ENCODE data around the gene ANGPTL4.
A peak's percentile ranks its signal among the peaks of the same experiment; 100 is the strongest.

Gene ANGPTL4

DNA sequence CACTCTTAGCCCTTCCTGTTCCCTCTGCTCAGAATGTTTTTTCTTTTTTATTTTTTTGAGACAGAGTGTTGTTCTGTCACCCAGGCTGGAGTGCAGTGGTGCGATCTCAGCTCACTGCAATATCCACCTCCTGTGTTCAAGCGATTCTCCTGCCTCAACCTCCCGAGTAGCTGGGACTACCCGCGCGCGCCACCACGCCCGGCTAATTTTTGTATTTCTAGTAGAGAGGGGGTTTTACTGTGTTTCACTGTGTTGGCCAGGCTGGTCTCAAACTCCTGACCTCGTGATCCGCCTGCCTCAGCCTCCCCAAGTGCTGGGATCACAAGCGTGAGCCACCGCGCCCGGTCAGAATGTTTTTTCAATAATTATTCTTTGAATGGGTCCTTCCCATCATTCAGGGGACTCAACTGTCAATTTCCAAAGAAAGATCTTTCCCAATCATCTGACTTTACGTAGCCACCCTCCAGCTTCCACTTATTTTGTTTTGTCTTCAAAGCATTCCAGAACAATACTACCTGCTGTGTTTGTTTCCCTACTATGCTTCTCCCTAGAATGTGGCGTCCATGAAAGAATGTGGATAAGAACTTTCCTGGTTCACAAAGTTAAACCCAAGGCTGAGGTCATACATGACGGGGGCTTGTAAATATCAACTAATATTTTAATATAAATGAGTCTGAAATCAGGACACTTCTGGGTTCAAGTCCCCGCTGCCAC is 44.0 kb upstream of the ANGPTL4 start:
- H2AFZ ChIP-seq (ENCODE audit: low read length): no peak overlapping the region
- H3K4me1 ChIP-seq (ENCODE audit: insufficient read depth, low read length, severe bottlenecking): peaks cover 42% of the 10 kb centered on the region
- H3K27ac ChIP-seq (ENCODE audit: low read depth, low read length, poor library complexity, severe bottlenecking): peak overlapping the region; percentile 59
- TF ChIP-seq, protein P1, sequence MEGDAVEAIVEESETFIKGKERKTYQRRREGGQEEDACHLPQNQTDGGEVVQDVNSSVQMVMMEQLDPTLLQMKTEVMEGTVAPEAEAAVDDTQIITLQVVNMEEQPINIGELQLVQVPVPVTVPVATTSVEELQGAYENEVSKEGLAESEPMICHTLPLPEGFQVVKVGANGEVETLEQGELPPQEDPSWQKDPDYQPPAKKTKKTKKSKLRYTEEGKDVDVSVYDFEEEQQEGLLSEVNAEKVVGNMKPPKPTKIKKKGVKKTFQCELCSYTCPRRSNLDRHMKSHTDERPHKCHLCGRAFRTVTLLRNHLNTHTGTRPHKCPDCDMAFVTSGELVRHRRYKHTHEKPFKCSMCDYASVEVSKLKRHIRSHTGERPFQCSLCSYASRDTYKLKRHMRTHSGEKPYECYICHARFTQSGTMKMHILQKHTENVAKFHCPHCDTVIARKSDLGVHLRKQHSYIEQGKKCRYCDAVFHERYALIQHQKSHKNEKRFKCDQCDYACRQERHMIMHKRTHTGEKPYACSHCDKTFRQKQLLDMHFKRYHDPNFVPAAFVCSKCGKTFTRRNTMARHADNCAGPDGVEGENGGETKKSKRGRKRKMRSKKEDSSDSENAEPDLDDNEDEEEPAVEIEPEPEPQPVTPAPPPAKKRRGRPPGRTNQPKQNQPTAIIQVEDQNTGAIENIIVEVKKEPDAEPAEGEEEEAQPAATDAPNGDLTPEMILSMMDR (IDR thresholded peaks at IDR 0.05; ENCODE audit: low read length): no peak
- no peak for TF ChIP-seq EZH2 (IDR thresholded peaks at IDR 0.05; ENCODE audit: borderline replicate concordance, low read length)
- no peaks in the 10 kb centered on the region for H3K27me3 ChIP-seq (ENCODE audit: insufficient read depth, low read length)
- peaks cover 18% of the 10 kb centered on the region; the same call in 1 of the 2 replicates for H3K79me2 ChIP-seq (ENCODE audit: insufficient read depth, low read length)
- H3K9ac ChIP-seq (ENCODE audit: low read length): peak overlapping the region; percentile 96
- no peaks in the 10 kb centered on the region for H4K20me1 ChIP-seq (ENCODE audit: insufficient read depth, low read length)
- H3K4me2 ChIP-seq (ENCODE audit: low read length): peak overlapping the region; percentile 85
- no peaks in the 10 kb centered on the region for H3F3A ChIP-seq (ENCODE audit: insufficient read depth, low read length)
- peaks cover 48% of the 10 kb centered on the region for H3K36me3 ChIP-seq (ENCODE audit: insufficient read depth, low read length)
- H3K9me3 ChIP-seq (ENCODE audit: low read length): no peaks in the 10 kb centered on the region
- H3K4me3 ChIP-seq (ENCODE audit: low read depth, low read length, poor library complexity, severe bottlenecking): peak overlapping the region; percentile 94
- H3K9me2 ChIP-seq (ENCODE audit: low read depth, low read length): no peaks in the 10 kb centered on the region

DNA sequence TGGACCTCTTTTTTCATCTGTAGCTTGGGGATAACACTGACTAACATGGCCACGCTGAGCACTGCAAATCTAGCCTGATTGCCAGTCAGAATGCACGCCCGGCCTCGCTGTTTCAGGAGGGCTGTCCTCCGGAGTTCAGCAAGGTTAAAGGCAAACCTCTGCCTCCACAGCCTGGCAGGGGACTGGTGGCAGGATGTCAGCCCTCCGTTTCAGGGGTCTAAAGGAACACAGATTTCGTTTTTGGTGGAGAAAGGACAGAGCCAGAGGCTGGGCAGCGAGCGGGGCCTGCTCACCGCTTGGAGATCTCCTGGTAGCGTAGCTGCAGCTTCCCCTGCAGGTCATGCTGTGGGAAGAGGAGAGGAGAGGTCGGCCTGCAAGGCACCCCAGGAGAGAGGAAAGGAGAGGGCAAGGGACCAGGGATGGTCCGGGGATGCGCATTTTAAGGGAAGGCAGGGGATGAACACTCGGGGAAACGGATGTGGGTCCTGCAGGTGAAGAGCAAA is 43.3 kb upstream of the ANGPTL4 start:
- peak overlapping the region; percentile 85 for H3K4me2 ChIP-seq (ENCODE audit: low read length)
- no peak for TF ChIP-seq EZH2 (IDR thresholded peaks at IDR 0.05; ENCODE audit: borderline replicate concordance, low read length)
- TF ChIP-seq, protein P1 (IDR thresholded peaks at IDR 0.05; ENCODE audit: low read length): no peak
- no peaks in the 10 kb centered on the region for H3K27me3 ChIP-seq (ENCODE audit: insufficient read depth, low read length)
- H3K79me2 ChIP-seq (ENCODE audit: insufficient read depth, low read length): peaks cover 18% of the 10 kb centered on the region; the same call in 1 of the 2 replicates
- H3F3A ChIP-seq (ENCODE audit: insufficient read depth, low read length): no peaks in the 10 kb centered on the region
- peak overlapping the region; percentile 96 for H3K9ac ChIP-seq (ENCODE audit: low read length)
- H3K9me3 ChIP-seq (ENCODE audit: low read length): no peaks in the 10 kb centered on the region
- no peaks in the 10 kb centered on the region for H4K20me1 ChIP-seq (ENCODE audit: insufficient read depth, low read length)
- H3K4me3 ChIP-seq (ENCODE audit: low read depth, low read length, poor library complexity, severe bottlenecking): peak overlapping the region; percentile 94
- no peaks in the 10 kb centered on the region for H3K9me2 ChIP-seq (ENCODE audit: low read depth, low read length)
- H3K27ac ChIP-seq (ENCODE audit: low read depth, low read length, poor library complexity, severe bottlenecking): peak overlapping the region; percentile 59
- peaks cover 42% of the 10 kb centered on the region for H3K36me3 ChIP-seq (ENCODE audit: insufficient read depth, low read length)
- H2AFZ ChIP-seq (ENCODE audit: low read length): no peak overlapping the region
- H3K4me1 ChIP-seq (ENCODE audit: insufficient read depth, low read length, severe bottlenecking): peaks cover 42% of the 10 kb centered on the region

DNA sequence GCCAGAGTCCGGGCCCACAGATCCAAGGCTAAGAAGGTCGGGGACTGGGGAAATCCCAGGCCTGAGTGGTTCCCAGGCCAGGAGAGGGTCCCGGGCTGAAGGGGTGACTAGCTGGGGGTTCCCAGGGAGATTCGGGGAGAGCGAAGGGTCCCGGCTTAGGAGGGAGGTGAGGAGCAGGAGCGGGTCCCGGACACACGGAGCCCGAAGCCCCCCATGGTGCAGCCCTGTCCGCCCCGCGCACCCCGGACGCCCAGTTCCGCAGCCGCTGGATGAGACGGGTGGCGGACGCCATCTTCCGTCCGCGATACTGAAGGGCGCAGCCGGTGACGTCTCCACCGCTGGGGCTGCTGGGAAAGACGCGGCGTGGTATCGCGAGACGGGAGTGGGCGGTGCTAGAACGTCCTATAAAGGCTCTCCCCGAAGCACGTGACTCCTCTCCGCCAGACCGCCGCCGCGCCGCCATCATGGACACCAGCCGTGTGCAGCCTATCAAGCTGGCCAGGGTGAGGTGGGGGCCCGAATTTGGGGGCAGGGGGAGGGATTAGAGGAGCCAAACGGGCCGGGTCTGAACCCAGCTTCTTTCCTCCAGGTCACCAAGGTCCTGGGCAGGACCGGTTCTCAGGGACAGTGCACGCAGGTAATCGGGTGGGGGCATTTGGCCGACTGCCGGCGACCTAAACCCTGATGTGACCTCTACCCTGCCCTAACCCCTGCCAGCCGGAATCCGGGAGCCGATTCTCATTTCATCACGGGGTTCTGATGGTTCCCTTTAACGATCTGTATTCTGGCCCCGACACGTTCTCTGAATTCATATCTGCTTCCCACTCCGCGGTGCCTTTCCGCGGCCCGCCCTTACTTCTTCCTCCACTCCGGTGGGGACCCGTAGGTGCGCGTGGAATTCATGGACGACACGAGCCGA is 42.6 kb upstream of the ANGPTL4 start, which contains the start of the genes NDUFA7 and RPS28:
Gene NDUFA7, minus strand, starts transcription at position 309 of the 919 bp plus-strand sequence. Its CDS starts 17 bp downstream, at position 292.
Gene RPS28, plus strand, starts transcription at position 430 of the 919 bp plus-strand sequence. Its CDS starts 35 bp downstream, at position 465.
- Histone ChIP-seq H3K9me3 (ENCODE audit: low read length) (no peaks in the 10 kb centered on the region), H4K20me1 (ENCODE audit: insufficient read depth, low read length) (no peaks in the 10 kb centered on the region), H3K4me2 (ENCODE audit: low read length) (peak within 1 kb of the TSS; percentile 97), H3K9ac (ENCODE audit: low read length) (peak within 1 kb of the TSS; percentile 96), H3F3A (ENCODE audit: insufficient read depth, low read length) (no peaks in the 10 kb centered on the region), H3K4me3 (ENCODE audit: low read depth, low read length, poor library complexity, severe bottlenecking) (peak within 1 kb of the TSS; percentile 94), H3K27me3 (ENCODE audit: insufficient read depth, low read length) (no peaks in the 10 kb centered on the region), H3K9me2 (ENCODE audit: low read depth, low read length) (no peaks in the 10 kb centered on the region), H2AFZ (ENCODE audit: low read length) (no peak within 1 kb of the TSS), H3K36me3 (ENCODE audit: insufficient read depth, low read length) (peaks cover 34% of the 10 kb centered on the region), H3K4me1 (ENCODE audit: insufficient read depth, low read length, severe bottlenecking) (peaks cover 42% of the 10 kb centered on the region), H3K27ac (ENCODE audit: low read depth, low read length, poor library complexity, severe bottlenecking) (peak within 1 kb of the TSS; percentile 59), H3K79me2 (ENCODE audit: insufficient read depth, low read length) (peaks cover 18% of the 10 kb centered on the region; the same call in 1 of the 2 replicates)
- TF ChIP-seq, protein P1 (IDR thresholded peaks at IDR 0.05; ENCODE audit: low read length): no peak
- no peak for TF ChIP-seq EZH2 (IDR thresholded peaks at IDR 0.05; ENCODE audit: borderline replicate concordance, low read length)
